HG03565 (cell line): ENCODE results near the gene FAN1.
A peak's percentile ranks its signal among the peaks of the same experiment; 100 is the strongest.
"Not testable (repeated sequence)": the region's sequence is repeated elsewhere in the genome, so short reads cannot be mapped to it uniquely, and the experiment has no call there.

Experiments used
- ATAC-seq: cut with Tn5 transposase; IDR thresholded peaks from one replicate; pipeline ENCODE4 v1.9.1; 2021; ENCODE audit warnings: mild to moderate bottlenecking, moderate library complexity; ENCODE audit not compliant: unreplicated experiment

Gene FAN1

DNA sequence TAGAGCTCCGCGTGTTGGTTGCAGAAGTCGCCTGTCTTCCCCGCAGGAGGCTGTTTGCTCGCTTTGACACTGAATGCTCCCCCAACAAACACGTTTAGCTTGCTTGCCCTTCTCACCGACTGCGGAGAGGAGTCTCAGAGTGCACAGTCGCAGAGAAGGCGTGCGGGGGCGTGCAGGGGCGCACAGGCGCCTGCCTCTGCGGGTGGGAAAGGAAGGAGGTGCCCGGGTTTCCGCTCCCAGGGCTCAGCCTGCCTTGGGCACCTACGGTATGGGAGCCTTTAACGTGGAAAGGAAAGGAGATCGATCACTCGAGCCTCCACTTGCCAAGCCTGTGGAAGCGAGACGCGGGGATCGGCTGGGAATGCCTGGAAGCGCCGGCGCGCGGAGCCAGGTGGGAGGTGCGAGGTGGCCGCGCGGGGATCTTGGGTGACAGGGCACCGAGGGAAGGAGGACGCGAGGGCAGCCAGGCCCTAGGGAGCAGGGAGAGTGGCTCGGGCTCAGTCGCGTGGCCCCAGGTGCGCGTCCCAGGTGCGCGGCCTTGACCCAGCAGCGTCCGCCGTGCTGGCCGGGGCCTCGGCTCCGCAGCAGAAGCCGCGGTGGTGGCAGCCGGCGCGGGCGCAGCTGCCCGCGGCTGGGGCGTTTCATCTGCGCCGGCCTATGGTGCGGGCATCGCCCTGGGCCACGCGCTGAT, at the start of gene FAN1:
Gene FAN1 (plus strand): TSS at position 419 of the 691 bp plus-strand sequence. CDS start 749 bp downstream, outside the sequence.
- peak; percentile 85 for ATAC-seq

DNA sequence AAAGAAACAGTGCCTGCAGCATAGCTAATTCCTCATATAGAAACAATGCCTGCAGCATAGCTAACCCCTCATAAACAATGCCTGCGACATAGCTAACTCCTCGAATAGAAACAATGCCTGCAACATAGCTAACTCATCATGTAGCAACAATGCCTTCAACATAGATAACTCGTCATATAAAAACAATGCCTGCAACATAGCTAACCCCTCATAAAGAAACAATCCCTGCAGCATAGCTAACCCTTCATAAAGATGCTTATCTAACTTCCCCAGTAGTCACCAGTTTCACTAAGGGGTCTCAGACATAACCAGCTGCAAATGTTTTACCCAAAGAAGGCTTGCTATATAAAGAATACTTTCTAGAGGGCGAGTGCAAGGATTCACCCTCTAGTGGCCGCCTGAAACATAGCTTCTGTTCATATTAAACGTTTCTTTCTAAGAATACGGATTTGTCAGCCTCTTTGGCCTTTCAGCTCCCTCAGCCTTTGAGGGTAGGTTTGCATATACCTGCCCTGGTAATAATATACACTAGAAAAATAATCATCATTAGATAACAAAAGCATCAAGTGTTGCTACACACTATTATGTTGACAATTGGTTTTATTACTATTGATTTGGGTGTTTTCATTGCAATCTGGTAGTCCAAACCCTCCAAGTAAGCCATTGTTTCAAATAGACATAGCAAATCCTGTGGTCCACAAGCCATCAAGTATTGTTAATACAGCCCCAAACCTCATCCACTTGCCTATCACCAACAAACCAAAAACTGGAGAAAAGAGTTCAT, 44.4 kb upstream of the FAN1 start:
- ATAC-seq, result no peak

DNA sequence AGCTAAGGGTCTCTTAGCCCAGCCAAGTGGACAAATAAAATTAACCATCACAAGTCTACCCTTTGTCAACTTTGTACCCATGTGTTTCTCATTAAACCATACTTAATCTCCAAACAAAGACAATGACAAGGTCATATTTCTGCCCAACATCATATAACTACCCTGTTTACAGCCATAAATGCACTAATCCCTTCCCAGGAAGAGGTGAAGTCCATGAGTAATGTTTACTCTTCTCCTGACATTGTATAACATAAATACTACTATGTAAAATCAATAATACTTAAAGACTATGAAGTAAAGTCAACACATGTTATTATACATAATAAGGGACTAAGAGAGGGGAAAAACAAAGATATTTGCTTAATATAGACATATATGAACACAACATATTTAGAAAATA, 38.5 kb upstream of the FAN1 start:
- ATAC-seq, result no peak

DNA sequence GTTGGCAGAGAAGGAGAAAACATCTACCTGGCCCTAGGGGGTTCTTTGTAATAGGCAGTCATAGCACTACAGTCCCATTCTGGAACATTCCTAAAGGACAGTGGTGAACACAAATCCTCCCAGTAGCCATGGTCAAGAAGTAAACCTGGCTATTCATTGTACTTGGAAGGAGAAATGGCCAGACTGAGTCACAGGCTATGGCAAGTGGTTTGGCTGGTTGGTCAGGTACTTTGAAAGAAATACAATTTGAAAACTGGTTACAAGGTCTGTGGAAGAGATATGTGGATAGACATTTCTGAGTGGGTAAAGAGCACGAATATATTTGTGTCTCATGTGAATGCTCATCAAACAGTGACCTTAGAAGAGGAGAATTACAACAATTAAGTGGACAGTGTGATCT, 33.0 kb upstream of the FAN1 start:
- ATAC-seq, result no peak

DNA sequence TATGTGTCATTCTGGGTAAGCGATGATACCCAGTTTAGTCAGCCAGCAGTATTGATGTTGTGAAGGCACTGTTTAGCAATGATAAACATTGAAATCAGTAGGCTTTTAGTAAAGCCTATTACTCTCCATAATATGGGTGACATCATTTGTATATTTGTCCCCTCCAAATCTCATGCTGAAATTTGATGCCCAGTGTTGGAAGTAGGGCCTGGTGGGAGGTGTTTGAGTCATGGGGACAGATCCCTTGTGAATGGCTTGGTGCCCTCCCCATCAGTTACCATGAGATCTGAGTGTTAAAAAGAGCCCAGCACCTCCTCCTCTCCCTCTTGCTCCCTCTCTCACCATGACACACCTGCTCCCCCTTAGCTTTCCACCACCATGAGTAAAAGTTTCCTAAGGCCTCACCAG, 31.4 kb upstream of the FAN1 start:
- no peak for ATAC-seq

DNA sequence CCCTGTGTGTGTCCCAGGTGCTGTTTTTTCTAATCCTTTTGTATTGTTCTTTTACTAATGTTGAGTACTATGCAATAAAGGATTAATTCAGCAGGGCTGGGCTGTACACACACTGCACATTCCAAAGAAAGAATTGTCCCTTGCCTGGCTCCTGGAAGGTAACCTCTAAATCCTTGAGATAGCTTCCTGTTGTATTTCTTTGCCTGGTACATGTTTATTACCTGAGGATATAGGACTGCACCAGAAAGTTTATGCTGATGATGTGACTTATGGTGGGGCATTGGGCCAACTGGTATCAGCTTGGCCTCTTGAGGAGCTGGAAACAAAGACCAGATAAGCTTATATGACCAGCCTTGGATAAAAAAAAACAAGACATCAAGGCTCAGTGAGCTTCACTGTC, 26.6 kb upstream of the FAN1 start:
- ATAC-seq, result no peak

DNA sequence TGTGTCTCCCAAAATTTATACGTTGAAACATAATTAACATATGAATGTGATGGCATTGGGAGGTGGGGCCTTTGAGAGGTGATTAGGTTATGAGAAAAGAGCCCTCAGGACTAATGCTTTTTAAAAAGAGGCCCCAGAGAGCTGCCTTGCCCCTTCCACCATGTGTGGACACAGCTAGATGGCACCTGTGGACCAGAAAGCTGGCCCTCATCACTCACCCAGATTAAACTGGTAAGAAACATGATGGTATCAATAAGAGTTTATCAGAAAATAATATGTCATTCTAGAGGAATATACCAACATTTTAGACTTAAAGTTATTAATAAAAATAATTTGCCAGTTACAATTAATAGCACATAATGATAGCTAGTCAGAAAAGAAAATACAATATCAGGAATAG, 25.2 kb upstream of the FAN1 start:
- ATAC-seq, result no peak

DNA sequence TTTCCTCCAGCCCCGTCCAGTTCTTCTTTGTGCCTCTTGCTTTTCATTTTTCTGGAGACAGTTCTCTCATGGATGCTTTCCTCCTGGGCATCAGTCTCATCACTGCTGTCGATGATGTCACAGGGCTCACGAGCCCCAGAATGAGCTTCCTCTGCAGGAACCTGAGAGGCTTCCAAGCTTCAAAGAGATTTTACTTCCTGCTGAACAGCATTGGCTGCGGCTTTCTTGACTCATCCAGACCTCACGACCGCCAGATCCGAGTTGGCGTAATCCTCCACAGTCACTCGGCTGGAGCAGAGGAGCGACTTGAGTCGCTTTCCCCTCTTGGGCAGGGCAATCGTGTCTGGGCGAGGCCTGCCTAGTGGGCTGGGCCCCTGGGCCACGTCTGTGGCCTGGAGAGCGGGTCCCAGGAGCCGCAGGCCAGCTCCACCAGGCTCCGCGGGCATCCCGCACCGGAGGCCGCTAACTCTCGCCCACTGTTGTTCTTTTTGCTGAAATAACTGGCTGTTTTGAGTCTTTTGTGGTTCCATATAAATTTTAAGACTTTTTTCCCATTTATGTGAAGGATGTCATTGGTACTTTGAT, 20.8 kb upstream of the FAN1 start:
- ATAC-seq, result no peak

DNA sequence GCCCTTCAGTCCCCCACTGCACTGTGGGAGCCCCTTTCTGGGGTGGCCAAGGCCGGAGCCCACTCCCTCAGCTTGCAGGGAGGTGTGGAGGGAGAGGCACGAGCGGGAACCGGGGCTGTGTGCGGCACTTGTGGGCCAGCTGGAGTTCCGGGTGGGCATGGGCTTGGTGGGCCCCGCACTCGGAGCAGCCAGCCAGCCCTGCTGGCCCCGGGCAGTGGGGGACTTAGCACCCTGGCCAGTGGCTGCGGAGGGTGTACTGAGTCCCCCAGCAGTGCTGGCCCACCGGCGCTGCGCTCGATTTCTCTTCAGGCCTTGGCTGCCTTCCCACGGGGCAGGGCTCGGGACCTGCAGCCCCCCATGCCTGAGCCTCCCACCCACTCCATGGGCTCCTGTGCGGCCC, 20.0 kb upstream of the FAN1 start:
- not testable (repeated sequence) for ATAC-seq

DNA sequence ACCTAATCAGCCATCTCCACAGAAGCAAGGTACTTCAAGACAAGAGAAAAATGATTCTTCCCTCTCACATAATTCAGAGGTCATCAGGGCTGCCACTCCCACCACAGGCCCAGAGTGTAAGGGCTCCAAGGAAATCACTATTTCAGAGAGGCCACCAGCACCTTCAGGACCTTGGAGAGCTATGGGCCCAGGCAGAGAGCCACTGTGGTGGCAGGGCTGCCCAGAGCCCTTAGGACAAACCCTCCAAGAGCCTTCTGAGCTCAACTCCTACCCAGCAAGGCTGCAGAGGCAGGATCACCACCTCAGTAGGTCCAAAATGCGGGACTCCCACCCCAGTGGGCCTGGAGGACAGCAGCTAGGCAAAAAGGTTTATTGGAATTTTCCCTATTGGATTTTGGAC, 17.9 kb upstream of the FAN1 start:
- no peak for ATAC-seq

DNA sequence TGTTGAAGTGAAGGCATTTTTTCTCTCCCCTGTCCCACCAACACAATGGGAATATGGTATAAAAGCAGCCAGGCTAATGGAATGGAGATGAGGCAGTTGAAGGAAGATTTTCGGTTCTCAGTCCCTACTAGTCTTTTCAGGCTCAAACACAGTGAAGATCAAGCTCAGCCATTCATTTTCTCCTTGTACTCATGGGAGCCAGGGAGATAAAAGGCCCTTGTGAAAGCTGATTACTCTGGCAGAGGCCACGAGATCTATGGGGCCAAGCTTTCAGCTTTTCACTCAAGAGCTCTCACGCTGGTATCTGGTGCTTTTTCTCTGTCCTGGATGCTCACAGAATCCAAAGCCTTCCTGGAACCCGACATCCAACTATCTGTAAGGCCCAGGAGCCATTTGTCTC, 14.5 kb upstream of the FAN1 start:
- ATAC-seq, result no peak

DNA sequence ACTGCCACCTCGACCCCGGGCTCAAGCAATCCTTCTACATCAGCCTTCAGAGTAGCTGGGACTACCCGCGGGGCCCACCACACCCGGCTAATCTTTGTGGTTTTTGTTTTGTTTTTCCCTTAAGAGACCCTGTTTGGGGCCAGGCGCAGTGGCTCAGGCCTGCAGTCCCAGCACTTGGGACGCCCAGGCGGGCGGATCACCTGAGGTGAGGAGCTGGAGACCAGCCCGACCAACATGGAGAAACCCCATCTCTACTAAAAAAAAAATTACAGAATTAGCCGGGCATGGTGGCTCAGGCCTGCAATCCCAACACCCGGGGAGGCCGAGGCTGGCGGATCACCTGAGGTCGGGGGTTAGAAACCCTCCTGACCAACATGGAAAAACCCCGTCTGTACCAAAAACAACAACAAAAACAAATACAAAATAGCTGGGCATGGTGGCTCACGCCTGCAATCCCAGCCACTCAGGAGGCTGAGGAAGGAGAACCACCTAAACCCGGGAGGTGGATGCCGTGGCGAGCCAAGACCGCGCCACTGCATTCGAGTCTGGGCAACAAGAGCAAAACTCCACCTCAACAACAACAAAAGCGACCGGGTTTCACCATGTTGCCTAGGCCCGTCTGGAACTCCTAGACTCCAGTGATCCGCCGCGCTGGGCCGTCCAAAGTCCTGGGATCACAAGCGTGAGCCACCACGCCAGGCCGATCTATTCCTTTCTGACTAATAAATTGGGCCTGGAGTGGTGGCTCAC, 8.1 kb upstream of the FAN1 start:
- no peak for ATAC-seq

DNA sequence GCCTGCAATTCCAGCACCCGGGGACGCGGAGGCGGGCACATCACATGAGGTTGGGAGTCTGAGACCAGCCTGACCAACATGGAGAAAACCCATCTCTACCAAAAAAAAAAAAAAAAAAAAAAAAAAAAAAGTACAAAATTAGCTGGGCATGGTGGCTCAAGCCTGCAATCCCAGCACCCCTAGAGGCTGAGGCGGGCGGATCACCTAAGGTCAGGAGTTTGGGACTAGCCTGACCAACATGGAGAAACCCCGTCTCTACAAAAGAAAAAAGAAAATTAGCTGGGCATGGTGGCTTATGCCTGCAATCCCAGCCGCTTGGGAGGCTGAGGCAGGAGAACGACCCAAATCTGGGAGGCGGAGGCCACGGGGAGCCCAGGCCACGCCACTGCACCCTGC, 7.5 kb upstream of the FAN1 start:
- ATAC-seq, result no peak

DNA sequence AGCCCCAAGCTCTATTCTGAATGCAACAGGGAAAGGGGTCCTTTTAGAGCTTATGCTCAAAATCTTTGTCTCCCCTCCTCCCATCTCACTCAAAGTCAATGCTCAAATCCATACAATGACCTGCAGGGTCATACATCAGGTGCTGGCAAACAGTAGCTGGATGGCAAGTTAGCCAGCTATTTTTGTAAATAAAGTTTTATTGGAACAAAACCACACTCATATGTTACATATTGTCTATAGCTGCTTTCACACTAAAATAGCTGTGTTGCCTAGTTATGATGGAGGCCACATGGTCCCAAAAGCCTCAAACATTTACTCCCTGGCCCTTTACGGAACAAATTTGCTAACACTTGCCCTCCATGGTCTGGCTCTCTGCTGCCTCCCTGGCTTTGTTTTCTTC, 1.8 kb upstream of the FAN1 start:
- ATAC-seq, result no peak

DNA sequence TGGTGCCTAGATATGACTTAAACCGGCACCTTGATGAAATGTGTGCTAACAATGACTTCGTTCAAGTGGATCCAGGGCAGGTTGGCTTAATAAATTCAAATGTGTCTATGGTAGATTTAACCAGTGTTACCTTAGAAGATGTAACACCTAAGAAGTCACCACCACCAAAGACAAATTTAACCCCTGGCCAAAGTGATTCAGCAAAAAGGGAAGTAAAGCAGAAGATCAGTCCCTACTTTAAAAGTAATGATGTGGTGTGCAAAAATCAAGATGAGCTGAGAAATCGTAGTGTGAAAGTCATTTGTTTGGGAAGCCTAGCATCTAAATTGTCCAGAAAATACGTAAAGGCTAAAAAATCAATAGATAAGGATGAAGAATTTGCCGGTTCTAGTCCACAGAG, 1.1 kb downstream of the FAN1 start:
- ATAC-seq, result no peak

DNA sequence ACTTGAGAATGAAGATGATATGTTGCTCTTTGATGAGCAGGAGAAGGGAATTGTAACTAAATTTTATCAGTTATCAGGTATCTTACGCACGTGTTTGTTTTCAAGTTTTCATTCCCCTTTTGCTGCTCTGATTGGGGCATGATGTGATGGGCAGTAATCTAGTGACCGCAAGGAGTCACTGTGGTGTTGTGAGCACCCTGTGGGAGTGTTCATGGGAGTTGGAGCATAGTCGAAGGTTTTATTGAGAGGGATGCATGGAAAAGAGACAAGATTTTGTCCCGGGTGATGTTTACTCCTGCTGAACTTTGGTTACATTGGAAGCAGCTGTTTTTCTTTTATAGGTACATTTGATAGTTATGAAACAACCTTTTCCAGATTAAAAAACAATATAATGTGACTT, 2.1 kb downstream of the FAN1 start:
- ATAC-seq, result no peak

DNA sequence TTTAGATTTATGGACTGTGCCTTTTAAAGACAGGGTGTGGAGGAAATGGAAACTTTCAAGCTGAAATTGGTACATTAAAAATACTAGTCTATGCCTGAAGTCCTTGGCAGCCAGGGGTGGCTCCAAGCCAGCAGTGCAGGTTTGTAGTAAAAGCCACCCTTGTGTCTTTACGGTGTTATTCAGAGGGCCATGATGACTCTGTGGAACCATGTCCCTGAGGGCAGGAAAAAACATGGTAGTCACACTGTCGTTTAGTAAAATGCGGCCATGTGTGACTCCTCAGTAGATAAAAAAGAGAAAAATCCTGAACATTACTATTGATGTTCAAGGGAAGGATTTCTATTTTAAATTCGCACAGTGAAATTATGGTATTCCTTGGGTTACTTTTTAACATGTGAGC, 2.7 kb downstream of the FAN1 start:
- ATAC-seq, result no peak

DNA sequence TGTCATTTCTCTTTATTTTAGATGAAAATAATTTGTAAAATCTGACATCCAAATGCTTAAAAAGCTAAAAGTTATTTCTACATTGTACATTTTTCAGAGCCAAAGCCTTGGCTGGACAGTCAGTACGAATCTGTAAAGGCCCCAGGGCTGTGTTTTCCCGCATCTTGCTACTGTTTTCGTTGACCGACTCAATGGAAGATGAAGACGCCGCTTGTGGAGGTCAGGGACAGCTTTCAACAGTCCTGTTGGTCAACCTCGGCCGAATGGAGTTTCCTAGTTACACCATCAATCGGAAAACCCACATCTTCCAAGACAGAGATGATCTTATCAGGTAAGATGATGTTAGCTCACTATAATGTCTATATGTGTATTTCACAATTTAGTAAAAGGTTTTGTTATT, 10.0 kb downstream of the FAN1 start:
- no peak for ATAC-seq

DNA sequence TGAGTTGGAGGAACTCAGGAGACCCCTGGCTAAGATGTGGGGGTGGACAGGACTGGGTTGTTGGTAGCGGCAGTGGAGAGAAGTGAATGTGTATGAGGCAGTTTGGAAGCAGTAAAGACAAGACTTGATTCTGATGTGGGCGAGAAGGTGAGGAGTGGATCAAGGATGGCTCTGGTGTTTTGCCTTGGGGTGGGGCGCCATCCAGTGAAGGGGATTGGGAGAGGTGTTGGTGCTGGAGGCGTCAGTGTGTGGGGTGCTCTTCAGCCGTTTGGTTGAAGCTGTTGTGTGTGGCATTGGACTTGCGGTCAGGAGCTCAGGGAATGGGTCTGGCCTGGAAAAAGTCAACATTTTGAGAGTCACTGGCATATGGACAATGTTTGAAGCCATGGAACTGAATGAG, 13.3 kb downstream of the FAN1 start:
- no peak for ATAC-seq

DNA sequence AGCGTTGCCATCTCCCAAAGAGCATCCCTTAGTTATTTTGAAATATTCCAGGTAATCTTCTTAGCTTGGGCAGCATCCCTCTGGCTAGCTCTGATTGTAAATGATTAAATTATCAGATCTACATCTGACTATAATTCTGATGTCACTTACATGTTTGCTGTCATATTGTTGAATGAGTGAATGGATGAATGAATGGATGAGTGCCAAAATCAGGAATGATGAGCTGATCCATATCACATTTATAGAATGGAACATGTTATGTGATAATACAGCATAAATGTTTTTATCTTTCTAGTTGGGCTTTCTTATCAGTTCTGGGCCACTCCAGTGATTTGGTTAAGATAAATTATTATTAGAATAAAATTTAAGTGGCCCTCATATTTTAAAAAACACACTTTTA, 14.0 kb downstream of the FAN1 start:
- ATAC-seq, result no peak

DNA sequence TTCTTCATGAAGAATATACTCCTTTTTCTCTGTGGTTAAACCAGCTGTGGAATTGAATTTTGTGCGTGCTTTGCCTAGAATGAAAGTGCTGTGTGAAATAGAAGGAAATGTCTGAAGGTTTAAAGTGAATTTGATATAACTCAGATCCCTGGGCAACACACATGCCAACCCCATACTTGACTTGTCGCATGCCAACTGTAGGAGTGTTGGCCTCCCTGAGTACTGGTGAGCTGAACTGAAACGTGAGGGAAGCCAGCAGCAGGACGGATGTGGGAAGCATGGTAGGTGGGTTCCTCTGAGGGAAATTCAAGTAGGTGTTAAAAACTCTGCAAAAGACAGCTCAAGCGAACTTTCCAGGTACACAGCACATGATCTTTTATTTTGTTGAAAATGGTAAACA, 14.7 kb downstream of the FAN1 start:
- no peak for ATAC-seq
